Stimulated activated CD8-positive, alpha-beta memory T cell treated with anti-CD3 and anti-CD28 coated beads, Interleukin-4, amount 100 ng/mL, for 4 hours (primary cell): Measurements from ENCODE around the gene MTG2.
"Not testable (repeated sequence)": the region's sequence is repeated elsewhere in the genome, so short reads cannot be mapped to it uniquely, and the experiment has no call there.

ENCODE experiments used
- DNase-seq, 2 donors: peaks; one replicate each; pipeline ENCODE4 v3.0.0-alpha.2; 2020; ENCODE audit warnings: low read depth in 2 of 2, low spot score in 1 of 2

MTG2 gene

GRCh38 chr20:62145688-62146018, 37.2 kb upstream of the MTG2 start:
- no peak for DNase-seq

GRCh38 chr20:62146019-62146755, 36.6 kb upstream of the MTG2 start:
- DNase-seq: no peak

GRCh38 chr20:62147125-62147524, 35.7 kb upstream of the MTG2 start:
- DNase-seq: no peak

- DNase-seq: no peak
Measured at GRCh38 chr20:62147528-62147927, 35.3 kb upstream of the MTG2 start.

- not testable (repeated sequence) for DNase-seq
Measured at GRCh38 chr20:62148383-62148782, 34.4 kb upstream of the MTG2 start.

- DNase-seq: no peak
Measured at GRCh38 chr20:62148908-62149314, 33.9 kb upstream of the MTG2 start.

- no peak for DNase-seq
Measured at GRCh38 chr20:62149532-62150309, 33.1 kb upstream of the MTG2 start.

- no peak for DNase-seq
Measured at GRCh38 chr20:62150310-62150575, 32.6 kb upstream of the MTG2 start.

- no peak for DNase-seq
Measured at GRCh38 chr20:62151225-62151624, 31.6 kb upstream of the MTG2 start.

GRCh38 chr20:62151835-62152364, 30.9 kb upstream of the MTG2 start:
- DNase-seq: no peak

- DNase-seq: no peak
Measured at GRCh38 chr20:62155428-62156253, 27.2 kb upstream of the MTG2 start.

- no peak for DNase-seq
Measured at GRCh38 chr20:62156254-62156556, 26.6 kb upstream of the MTG2 start.

GRCh38 chr20:62156592-62157386, 26.0 kb upstream of the MTG2 start:
- DNase-seq: peak; percentile 42 to 45

GRCh38 chr20:62157387-62158087, 25.3 kb upstream of the MTG2 start:
- no peak for DNase-seq

GRCh38 chr20:62158088-62158400, 24.8 kb upstream of the MTG2 start:
- DNase-seq: no peak

GRCh38 chr20:62158541-62158940, 24.3 kb upstream of the MTG2 start:
- no peak for DNase-seq

- DNase-seq: no peak
Measured at GRCh38 chr20:62159052-62159451, 23.8 kb upstream of the MTG2 start.

- peak in 1 of 2 donors; percentile 38 for DNase-seq
Measured at GRCh38 chr20:62159839-62160238, 23.0 kb upstream of the MTG2 start.

GRCh38 chr20:62160253-62160652, 22.6 kb upstream of the MTG2 start:
- no peak for DNase-seq

- no peak for DNase-seq
Measured at GRCh38 chr20:62160876-62161275, 22.0 kb upstream of the MTG2 start.

GRCh38 chr20:62161347-62161746, 21.5 kb upstream of the MTG2 start:
- no peak for DNase-seq
